SU-DHL-6 (cell line): ENCODE results near the gene CYBC1.

Experiments
- EZH2phosphoT487 ChIP-seq: fragments of 200-600 bp; sonication (generic), shearing (Covaris generic); conservative IDR thresholded peaks from 2 replicates; pipeline ENCODE4 v1.6.1; 2018; ENCODE audit warnings: mild to moderate bottlenecking, antibody characterized with exemption, low read length, moderate library complexity, mixed read lengths
- TF ChIP-seq, protein P1 (sequence below): fragments of 200-600 bp; sonication (generic); IDR thresholded peaks from one replicate; pipeline ENCODE4 v1.5.1; 2017; ENCODE audit warnings: antibody characterized with exemption, mild to moderate bottlenecking, low read length, moderate library complexity; ENCODE audit not compliant: insufficient read depth, poor library complexity, severe bottlenecking

DNA sequence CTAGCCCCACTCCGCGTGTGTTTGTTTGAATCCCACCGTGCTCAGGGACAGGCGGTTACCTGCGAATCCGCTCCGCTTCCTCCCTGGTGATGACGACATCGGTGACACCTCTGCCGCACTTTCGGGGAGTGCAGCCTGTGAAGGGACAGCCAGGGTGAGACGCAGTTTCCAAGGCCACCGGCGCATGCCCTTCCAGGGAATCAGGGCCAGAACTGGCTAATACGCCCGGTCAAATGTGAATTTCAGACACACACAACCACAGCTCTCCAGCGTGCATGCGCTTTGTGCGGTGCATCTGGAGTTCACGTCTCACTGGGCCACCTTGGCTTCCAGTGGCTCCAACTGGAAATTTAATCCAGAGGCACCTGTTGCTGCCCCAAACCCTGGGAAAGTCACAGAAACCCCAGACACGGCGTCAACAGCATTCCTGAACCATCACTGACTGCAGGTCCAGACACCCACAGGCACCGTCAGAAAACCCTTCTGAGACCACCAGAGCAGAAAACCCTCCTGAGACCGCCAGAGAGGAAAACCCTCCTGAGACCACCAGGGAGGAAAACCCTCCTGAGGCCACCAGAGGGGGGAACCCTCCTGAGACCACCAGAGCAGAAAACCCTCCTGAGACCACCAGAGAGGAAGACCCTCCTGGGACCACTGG lies 39.0 kb downstream of the CYBC1 start:
- TF ChIP-seq, protein P1, sequence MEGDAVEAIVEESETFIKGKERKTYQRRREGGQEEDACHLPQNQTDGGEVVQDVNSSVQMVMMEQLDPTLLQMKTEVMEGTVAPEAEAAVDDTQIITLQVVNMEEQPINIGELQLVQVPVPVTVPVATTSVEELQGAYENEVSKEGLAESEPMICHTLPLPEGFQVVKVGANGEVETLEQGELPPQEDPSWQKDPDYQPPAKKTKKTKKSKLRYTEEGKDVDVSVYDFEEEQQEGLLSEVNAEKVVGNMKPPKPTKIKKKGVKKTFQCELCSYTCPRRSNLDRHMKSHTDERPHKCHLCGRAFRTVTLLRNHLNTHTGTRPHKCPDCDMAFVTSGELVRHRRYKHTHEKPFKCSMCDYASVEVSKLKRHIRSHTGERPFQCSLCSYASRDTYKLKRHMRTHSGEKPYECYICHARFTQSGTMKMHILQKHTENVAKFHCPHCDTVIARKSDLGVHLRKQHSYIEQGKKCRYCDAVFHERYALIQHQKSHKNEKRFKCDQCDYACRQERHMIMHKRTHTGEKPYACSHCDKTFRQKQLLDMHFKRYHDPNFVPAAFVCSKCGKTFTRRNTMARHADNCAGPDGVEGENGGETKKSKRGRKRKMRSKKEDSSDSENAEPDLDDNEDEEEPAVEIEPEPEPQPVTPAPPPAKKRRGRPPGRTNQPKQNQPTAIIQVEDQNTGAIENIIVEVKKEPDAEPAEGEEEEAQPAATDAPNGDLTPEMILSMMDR, result no peak
- no peak for TF ChIP-seq EZH2phosphoT487
